ENCODE measurements around the gene FGFBP1. TPM values are rescaled to one million over a fixed set of nuclear protein-coding genes. Genes with fewer than 3 reads are reported as not detected.
A peak's percentile ranks its signal among the peaks of the same experiment; 100 is the strongest.

FGFBP1 gene
- total RNA-seq, 1 donor from 2014 or later, result not detected

- POLR2A ChIA-PET, result no interaction called here
- Mint-ChIP-seq H3K36me3 (ENCODE audit: low read depth) (no peaks in the 10 kb centered on the region), H3K4me3 (peak overlapping the region; percentile 2), H3K27ac (no peak overlapping the region), H3K9me3 (no peaks in the 10 kb centered on the region), H3K4me1 (peaks cover 31% of the 10 kb centered on the region), H3K27me3 (peaks cover 2% of the 10 kb centered on the region)
- TF ChIP-seq CTCF (IDR thresholded peaks at IDR 0.05), result no peak
- no peak for ATAC-seq (ENCODE audit: low read depth)
- no peak for DNase-seq
- CTCF ChIA-PET, result no interaction called here
- intact Hi-C loops (cut with micrococcal nuclease), result no loop called here
These were observed 8.2 kb downstream of the FGFBP1 start for GRCh38 chr4:15930314-15930713.

GRCh38 chr4:15929540-15929939, 9.0 kb downstream of the FGFBP1 start:
- no peak for ATAC-seq (ENCODE audit: low read depth)
- H3K4me1 Mint-ChIP-seq, result peaks cover 31% of the 10 kb centered on the region
- no peaks in the 10 kb centered on the region for H3K9me3 Mint-ChIP-seq
- ChIA-PET POLR2A (no interaction called here), CTCF (interaction anchor here (1.0 kb wide), 1 partner anchor 47 kb away, joined by 3 read pairs; no protein-coding TSS in a partner anchor)
- H3K27me3 Mint-ChIP-seq, result peaks cover 2% of the 10 kb centered on the region
- no peak overlapping the region for H3K27ac Mint-ChIP-seq
- no peak for TF ChIP-seq CTCF (IDR thresholded peaks at IDR 0.05)
- no peaks in the 10 kb centered on the region for H3K36me3 Mint-ChIP-seq (ENCODE audit: low read depth)
- H3K4me3 Mint-ChIP-seq, result no peak overlapping the region
- DNase-seq, result no peak
- intact Hi-C loops (cut with micrococcal nuclease), result no loop called here

GRCh38 chr4:15928883-15929282, 9.7 kb downstream of the FGFBP1 start:
- Mint-ChIP-seq H3K27me3 (peaks cover 2% of the 10 kb centered on the region), H3K4me1 (peaks cover 31% of the 10 kb centered on the region), H3K9me3 (no peaks in the 10 kb centered on the region), H3K4me3 (no peak overlapping the region), H3K36me3 (ENCODE audit: low read depth) (no peaks in the 10 kb centered on the region), H3K27ac (no peak overlapping the region)
- intact Hi-C loops (cut with micrococcal nuclease), result no loop called here
- ChIA-PET POLR2A (no interaction called here), CTCF (interaction anchor here (1.0 kb wide), 1 partner anchor 46 kb away, joined by 3 read pairs; no protein-coding TSS in a partner anchor)
- no peak for TF ChIP-seq CTCF (IDR thresholded peaks at IDR 0.05)
- DNase-seq (no peak), ATAC-seq (ENCODE audit: low read depth) (no peak)

GRCh38 chr4:15926486-15926885, 12.1 kb downstream of the FGFBP1 start:
- TF ChIP-seq CTCF (IDR thresholded peaks at IDR 0.05), result no peak
- ATAC-seq (ENCODE audit: low read depth) (no peak), DNase-seq (no peak)
- intact Hi-C loops (cut with micrococcal nuclease), result no loop called here
- ChIA-PET CTCF (no interaction called here), POLR2A (no interaction called here)
- no peaks in the 10 kb centered on the region for H3K36me3 Mint-ChIP-seq (ENCODE audit: low read depth)
- H3K27ac Mint-ChIP-seq, result no peak overlapping the region
- H3K27me3 Mint-ChIP-seq, result peaks cover 2% of the 10 kb centered on the region
- H3K4me1 Mint-ChIP-seq, result peaks cover 17% of the 10 kb centered on the region
- no peaks in the 10 kb centered on the region for H3K9me3 Mint-ChIP-seq
- H3K4me3 Mint-ChIP-seq, result no peak overlapping the region

GRCh38 chr4:15925830-15926229, 12.7 kb downstream of the FGFBP1 start:
- no peaks in the 10 kb centered on the region for H3K36me3 Mint-ChIP-seq (ENCODE audit: low read depth)
- ChIA-PET POLR2A (no interaction called here), CTCF (no interaction called here)
- H3K27ac Mint-ChIP-seq, result no peak overlapping the region
- peaks cover 11% of the 10 kb centered on the region for H3K4me1 Mint-ChIP-seq
- H3K27me3 Mint-ChIP-seq, result peaks cover 2% of the 10 kb centered on the region
- H3K9me3 Mint-ChIP-seq, result no peaks in the 10 kb centered on the region
- DNase-seq, result no peak
- TF ChIP-seq CTCF (IDR thresholded peaks at IDR 0.05), result no peak
- H3K4me3 Mint-ChIP-seq, result no peak overlapping the region
- intact Hi-C loops (cut with micrococcal nuclease), result no loop called here
- no peak for ATAC-seq (ENCODE audit: low read depth)
